GM18909 (cell line): ENCODE measurements around the gene PRG3.
"Not testable (repeated sequence)": the region's sequence is repeated elsewhere in the genome, so short reads cannot be mapped to it uniquely, and the experiment has no call there.

Experiments used
- ATAC-seq: cut with Tn5 transposase; IDR thresholded peaks from one replicate; pipeline ENCODE4 v1.9.1; 2021; ENCODE audit warnings: mild to moderate bottlenecking; ENCODE audit not compliant: unreplicated experiment, poor library complexity

Gene PRG3

DNA sequence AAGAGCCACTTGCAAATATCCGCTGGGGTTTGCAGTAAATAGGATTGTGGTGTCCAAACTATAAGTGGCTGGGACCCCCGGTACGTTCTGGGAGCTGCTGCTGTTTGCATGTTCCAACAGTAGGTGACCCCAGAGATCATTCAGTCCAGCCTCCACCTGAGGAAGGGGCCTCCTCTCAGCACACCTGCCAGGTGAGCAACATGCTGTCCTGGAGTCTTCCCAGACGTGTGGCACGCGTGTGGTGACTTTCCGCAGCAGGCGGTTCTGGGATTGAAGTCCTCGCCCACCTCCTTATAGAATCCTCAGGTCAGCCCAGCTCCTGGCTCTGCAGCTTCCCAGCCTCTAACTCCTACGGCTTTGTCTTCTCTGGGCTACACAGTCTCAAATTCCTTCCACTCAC, 36.1 kb downstream of the PRG3 start:
- no peak for ATAC-seq

DNA sequence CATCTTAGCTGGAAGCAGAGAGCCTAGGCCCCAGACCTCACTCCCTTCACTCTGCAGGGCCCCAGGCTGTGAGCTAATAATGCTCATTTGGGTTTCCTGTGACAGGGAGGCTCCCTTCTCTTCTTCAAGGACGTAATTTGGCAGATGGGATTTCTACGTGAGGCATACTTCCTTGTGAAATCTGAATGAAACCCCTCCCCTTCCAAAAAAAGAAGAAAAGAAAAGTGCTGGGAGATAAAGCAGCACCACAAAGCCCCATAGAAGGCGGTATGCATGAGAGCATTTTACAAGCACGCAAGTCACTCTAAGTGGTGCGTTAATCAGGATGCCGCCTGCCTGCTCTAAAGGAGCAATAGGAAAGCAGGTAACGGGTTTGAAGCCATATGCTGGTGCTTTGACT, 37.1 kb downstream of the PRG3 start:
- ATAC-seq: no peak

DNA sequence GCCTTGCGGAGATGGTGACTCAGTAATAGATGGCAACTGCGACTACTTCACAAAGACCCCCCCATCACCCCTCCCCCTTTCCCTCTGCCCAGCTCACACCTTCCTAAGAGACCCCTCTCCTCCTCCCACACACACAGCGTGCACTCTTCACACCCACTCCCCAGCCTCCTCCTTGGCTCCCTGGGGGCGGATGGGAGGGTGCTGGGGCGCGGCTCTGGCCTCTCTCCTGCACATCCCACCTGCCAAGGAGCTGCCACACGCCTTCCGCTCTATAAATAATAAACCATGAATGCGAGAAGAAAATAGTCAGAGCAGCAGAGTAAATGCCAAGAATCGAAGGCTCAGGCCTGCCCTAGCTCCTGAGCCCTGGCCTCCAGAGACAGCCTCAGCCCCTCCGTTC, 38.2 kb downstream of the PRG3 start:
- no peak for ATAC-seq

DNA sequence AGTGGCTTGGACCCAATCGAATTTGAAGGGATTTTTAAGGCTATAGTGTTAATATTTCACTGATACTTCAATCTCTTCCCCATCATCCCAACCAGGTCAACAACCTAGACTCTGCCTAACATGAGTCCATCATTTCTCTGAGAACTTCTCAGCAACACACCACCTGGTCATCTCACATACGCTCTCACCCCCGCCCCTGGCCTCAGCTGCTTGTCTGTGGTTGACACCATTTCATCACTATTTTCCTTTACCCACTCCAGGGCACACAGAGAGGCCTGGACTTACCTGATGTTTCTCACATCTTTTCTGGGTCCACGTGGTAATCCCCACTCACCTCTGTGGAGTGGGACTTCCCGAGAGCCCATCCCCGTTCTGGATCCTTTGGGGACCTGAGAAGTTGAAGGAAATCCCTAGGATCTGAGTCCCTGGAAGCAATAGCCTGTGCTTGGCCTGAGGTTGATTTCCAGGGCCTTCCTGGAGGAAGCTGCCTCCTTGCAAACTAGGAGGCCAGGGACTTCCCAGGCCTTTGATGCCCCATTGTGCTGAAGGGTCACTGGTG, 39.6 kb downstream of the PRG3 start:
- no peak for ATAC-seq

DNA sequence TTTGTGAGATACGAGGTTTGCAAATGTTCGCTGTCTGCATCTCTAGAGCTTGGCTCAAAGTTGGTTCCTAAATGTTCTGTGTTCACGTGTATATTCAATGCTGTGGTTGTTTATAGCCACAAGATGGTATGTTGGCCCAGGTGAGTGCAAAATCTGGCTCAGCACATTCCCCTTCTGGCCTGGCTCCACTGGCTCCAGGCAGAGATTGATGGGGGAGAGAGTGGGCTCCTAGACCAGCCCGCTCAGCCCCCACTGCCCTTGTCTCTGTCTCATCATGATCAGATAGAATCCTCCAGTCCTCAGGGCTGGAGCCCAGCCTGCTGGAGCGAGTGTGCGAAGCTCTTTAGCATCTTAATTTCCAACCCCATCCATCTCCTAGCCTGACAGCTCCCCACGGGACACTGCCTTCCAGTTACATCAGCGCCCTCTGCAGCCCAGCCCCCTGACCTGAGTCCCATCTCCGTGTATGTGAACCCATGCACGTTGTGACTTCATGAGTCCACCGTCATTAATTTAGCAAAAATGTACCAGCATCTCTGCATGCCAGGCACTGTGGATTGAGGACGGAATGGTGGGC, 40.8 kb downstream of the PRG3 start:
- ATAC-seq: no peak

DNA sequence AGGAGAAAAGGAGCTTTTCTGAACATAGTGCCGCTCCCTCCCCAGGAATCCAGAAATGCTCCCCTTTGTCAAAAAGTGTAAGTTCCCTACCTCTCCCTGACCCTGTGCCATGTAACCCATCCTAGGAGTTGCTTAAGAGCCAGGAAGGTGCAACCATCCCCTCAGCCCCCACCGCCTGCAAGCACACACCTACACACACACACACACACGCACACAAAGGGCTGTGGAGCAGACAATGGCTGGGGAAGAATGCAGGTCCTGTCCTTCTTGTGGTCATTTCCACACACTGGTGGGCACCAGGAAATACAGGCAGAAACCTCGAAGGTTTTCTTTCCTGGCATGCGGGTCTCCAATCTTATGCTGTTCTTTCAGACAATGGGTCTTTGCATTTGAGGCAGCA, 41.6 kb downstream of the PRG3 start:
- no peak for ATAC-seq

DNA sequence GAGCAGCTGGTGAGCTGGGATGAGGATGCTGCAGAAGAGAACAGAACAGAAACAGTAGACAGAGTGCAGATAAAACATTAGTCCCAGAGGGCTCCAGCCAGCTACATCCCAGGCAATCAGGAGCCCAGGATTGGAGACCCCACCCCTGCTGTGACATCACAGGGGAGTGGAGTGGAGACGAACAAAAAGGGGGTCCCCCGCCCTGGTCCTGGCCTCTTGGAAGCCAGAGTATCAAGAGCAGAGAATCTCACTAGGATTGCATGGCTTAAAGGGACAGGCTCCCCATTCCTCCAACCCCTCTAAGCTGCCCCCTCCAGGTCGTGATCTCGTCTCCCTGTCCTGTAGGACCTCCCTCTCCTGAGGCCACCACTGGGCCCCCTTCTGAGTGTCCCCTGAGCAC, 42.8 kb downstream of the PRG3 start, which contains the start of gene P2RX3:
TSS of gene P2RX3 (plus strand) at position 211 of the 400 bp plus-strand sequence. CDS start 199 bp downstream, outside the sequence.
- ATAC-seq: no peak

DNA sequence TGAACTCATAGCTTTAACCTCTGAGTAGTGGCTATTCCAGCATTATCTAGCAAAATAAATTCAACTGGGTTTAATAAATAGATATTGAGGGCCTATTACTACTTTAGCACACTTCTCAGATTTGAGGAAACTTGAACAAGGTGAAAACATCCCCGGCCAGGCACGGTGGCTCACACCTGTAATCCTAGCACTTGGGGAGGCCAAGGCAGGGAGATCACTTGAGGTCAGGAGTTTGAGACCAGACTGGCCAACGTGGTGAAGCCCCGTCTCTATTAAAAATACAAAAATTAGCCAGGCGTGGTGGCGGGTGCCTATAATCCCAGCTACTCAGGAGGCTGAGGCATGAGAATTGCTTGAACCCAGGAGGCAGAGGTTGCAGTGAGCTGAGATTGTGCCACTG, 44.1 kb downstream of the PRG3 start:
- not testable (repeated sequence) for ATAC-seq

DNA sequence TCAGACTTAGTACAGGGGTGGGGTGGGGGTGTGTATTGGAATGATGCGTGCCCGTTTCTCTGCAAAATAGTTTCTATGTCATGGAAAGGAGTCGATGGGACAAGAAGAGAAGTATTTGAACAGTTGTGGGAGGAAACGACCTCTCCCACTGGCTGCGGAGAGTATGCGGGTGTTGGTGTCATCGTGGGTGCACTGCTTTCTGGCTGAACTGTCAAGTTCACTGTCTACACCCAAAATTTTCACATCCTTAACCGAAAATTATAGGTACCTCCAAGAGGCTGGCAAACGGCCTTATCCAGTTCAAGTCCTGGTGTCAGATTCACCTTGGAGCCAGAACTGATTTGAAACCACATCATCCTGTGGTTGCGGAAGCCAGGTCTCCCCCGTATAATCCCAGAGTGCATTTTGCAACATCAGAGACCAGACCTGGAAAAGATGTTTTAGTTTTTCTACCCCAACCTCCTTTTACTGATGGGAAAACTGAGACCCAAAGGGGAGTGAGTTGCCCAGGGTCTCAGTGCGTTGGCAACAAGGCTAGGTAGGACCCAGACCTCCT, 44.8 kb downstream of the PRG3 start:
- no peak for ATAC-seq

DNA sequence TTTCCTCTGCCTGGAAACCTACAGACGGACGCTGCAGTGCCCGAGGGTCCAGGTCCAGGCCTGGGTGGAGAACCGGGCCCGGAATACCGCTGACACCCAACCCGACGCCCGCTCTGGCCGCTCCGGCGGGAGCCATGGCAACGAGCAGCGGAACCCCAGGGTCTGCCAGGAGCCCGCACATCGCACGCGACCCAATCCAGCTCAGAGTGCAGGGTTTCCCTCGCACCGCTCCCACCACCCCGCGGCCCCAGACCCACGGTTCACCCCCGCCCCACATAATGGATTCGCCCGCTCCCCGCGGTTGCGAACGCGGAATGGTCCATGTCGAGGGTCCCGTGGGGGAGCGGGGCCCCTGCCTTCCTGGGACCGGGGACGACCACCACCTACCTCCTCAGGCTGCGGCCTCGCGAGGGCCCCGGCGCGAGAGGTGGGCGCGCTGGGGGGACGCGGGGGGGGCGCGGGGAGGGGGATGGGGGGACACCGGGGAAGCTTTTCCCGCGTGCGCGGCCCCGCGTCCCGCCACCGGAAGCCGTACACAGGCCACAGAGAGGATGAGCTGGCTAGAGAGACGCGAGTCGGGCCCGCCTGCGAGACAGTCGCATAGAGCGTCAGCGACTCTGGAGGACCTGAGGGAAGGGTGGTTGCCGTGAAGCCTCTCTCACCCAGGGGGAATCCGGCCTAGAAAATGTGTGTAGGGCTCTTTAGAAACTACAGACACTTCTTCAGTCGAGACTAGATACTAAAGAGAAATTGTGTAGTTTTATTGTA, 45.4 kb downstream of the PRG3 start, which contains the start of gene SSRP1:
TSS of gene SSRP1 (minus strand) at position 550 of the 768 bp plus-strand sequence. CDS start 771 bp downstream, outside the sequence.
- ATAC-seq: peak; percentile 99

DNA sequence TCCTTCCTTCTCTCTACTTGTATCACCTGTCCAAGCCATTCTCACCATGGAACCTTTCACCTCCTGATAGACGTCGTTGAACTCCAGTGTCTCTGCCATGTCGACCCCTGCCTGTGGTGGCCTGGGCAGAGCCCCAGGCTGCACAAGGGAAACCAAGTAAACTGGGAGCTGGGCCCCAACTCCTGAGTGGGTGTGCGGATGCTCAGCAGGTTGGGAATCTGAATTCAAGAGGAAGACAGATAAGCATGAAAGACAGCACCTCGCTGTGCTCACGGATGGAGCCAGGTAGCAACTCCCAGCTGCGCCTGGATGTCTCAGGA, 46.0 kb downstream of the PRG3 start:
- no peak for ATAC-seq

DNA sequence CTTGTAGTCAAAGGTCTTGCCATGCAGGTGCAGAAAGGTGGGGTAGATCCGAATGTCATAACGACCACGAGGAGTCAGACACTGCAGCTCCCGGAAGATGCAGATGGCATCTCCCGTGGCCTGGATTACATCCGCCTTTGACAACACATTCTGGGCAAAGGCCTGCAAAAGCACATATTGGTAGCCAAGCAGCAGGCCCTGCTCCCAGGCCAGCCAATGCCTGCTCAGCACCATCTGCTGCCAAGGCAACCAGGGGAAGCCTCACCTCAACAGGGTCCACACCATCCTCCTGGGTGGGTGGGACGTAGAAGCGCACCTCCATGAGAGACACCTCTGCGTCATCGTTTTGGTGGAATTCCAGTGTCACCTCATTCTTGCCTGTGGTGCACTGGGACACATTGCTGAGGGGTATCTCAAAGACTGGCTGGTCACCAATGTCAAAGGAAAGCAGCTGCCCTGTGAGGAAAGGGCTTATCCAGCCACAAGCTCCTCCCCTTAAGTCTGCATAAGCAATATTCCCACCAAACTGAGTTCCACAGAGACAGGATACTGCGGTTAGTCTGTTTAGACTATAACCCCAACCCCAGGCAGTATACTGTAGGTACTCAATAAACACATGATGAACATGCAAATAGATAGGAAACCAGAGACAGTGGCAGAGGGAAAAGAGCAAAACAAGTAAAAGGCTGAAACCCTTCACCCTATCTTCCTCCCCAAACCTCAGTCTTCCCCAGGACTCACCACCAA, 48.1 kb downstream of the PRG3 start:
- ATAC-seq: no peak

DNA sequence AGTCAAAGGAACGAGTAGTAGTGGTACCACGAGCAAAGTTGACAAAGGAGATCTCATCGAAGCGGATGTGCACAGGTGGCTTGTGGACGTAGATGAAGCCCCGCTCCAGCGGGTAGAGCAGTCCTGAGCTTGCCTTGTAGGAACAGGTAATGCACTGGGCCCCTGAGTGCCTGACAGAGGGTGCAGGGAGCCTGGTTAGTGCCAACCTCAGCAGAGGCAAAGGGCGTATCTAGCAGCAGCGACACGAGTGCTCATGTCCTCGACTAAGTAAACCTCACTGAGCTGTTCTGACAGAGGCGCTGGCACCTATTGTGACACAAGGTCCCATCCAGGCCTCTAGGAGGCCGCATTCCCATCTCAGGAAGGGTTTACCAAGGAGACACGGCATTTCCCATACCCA, 49.2 kb downstream of the PRG3 start:
- ATAC-seq: no peak

DNA sequence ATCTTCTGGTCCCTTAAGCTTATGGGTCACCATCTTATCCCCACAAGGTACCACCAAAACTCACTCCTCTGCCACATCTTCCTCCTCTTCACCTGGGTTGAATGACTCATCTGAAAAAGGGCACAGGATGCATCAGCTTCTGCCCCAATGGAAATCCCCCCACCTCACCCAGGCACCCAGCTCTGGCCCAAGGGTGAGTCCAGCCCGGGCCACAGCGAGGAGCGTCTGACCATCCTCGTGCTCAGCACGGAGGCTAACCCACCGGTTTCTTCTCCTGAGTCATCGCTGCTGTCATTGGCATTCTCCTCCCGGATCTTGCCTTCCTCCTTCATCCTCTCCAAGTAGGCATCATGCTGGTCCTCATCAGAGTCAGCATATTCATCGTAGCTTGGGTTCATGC, 50.9 kb downstream of the PRG3 start:
- ATAC-seq: no peak

DNA sequence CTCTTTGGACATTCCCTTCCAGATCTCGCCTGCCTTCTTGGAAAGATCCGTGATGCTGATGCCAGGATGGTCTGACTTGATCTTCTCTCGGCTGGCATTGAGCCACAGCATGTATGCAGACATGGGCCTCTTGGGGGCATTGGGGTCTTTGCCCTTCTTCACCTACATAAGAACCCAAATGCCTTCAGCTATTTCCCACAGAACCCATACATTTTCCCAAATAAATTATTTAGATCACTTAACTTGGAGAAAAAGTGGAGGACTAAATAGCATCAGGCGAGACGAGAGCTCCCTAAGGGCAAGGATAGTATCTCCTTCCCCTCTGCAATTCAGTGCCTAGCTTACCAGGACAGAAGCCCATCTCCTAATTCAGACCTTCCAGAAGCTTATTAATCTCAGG, 53.2 kb downstream of the PRG3 start:
- ATAC-seq: no peak
